PC-9 (cell line): Measurements from ENCODE around the gene PIEZO2. TPM values are rescaled to one million over a fixed set of nuclear protein-coding genes. Genes with fewer than 3 reads are reported as not detected.

ENCODE experiments used
- BruUV-seq: library from RNA; stranded (reverse); fragments of 400-500 nt; replicated peaks from 2 replicates; lab custom pipeline; 2021; lab: Mats Ljungman, UMichigan
- CTCF ChIA-PET: fragments of 300-600 bp; sonication (Branson Sonifier 250); formaldehyde crosslinking; loops from one replicate; lab custom pipeline; 2022; ENCODE audit warnings: antibody characterized with exemption; lab: Charles Lee
- POLR2A ChIA-PET: fragments of 300-600 bp; sonication (Branson Sonifier 250); formaldehyde crosslinking; loops from one replicate; lab custom pipeline; 2022; ENCODE audit warnings: antibody characterized with exemption; ENCODE audit not compliant: unreplicated experiment; lab: Charles Lee
- DNase-seq, 2 experiments: peaks; one replicate each; pipeline versions ENCODE4 v3.0.0 to v3.0.0-alpha.2; 2015 to 2022; ENCODE audit warnings: mixed read lengths in 1 of 2
- H2AFZ ChIP-seq: fragments of 200-600 bp; sonication (generic); 2 replicates; pipeline ENCODE4 v1.8.1; 2017; ENCODE audit warnings: antibody characterized with exemption
- H3F3A ChIP-seq: fragments of 200-600 bp; sonication (generic); 2 replicates; pipeline ENCODE4 v1.8.1; 2017; ENCODE audit warnings: antibody characterized with exemption, mild to moderate bottlenecking, low read depth; ENCODE audit not compliant: insufficient read depth
- H3K27ac ChIP-seq: fragments of 200-600 bp; sonication (generic); 2 replicates; pipeline ENCODE4 v1.6.1; 2016; ENCODE audit warnings: mixed run types
- H3K27me3 ChIP-seq: fragments of 200-600 bp; sonication (generic); 2 replicates; pipeline ENCODE4 v1.6.1; 2016; ENCODE audit warnings: low read depth, mixed run types; ENCODE audit not compliant: insufficient read depth
- H3K36me3 ChIP-seq: fragments of 200-600 bp; sonication (generic); 2 replicates; pipeline ENCODE4 v1.6.1; 2016; ENCODE audit warnings: low read depth, mixed run types
- H3K4me1 ChIP-seq: fragments of 200-600 bp; sonication (generic); replicated peaks from 2 replicates; pipeline ENCODE4 v1.6.1; 2016; ENCODE audit warnings: mixed run types; ENCODE audit not compliant: insufficient read depth
- H3K4me2 ChIP-seq: fragments of 200-600 bp; sonication (generic); 2 replicates; pipeline ENCODE4 v1.6.1; 2017; ENCODE audit warnings: mixed run types
- H3K4me3 ChIP-seq: fragments of 200-600 bp; sonication (generic); 2 replicates; pipeline ENCODE4 v1.6.1; 2016; ENCODE audit warnings: mixed run types
- H3K79me2 ChIP-seq: fragments of 200-600 bp; sonication (generic); 2 replicates; pipeline ENCODE4 v1.6.1; 2017; ENCODE audit warnings: low read depth, mixed run types
- H3K9me2 ChIP-seq: fragments of 200-600 bp; sonication (generic); 2 replicates; pipeline ENCODE4 v1.8.1; 2017; ENCODE audit warnings: mild to moderate bottlenecking; ENCODE audit not compliant: insufficient read depth
- H3K9me3 ChIP-seq: fragments of 200-600 bp; sonication (generic); 2 replicates; pipeline ENCODE4 v1.8.1; 2016; ENCODE audit warnings: low read depth; ENCODE audit not compliant: insufficient read depth
- H4K20me1 ChIP-seq: fragments of 200-600 bp; sonication (generic); 2 replicates; pipeline ENCODE4 v1.8.1; 2017; ENCODE audit not compliant: insufficient read depth
- CTCF ChIP-seq: fragments of 200-600 bp; sonication (generic); conservative IDR thresholded peaks from 2 replicates; pipeline ENCODE4 v1.6.1; 2017; ENCODE audit warnings: mixed run types, antibody characterized with exemption, mild to moderate bottlenecking, moderate library complexity
- EZH2 ChIP-seq: fragments of 200-600 bp; sonication (generic); IDR thresholded peaks from 2 replicates; pipeline ENCODE4 v1.8.0; 2017; ENCODE audit warnings: antibody characterized with exemption, low read depth
- intact Hi-C: fragments of 100-400 bp; cut with micrococcal nuclease; formaldehyde crosslinking; loops from one replicate; pipeline ENCODE4 v1.10.0; 2022; ENCODE audit not compliant: unreplicated experiment
- total RNA-seq: library from RNA; stranded (reverse); gene quantifications from 2 replicates; pipeline ENCODE4 v1.2.3, GENCODE V29; 2021

PIEZO2 gene
- total RNA-seq, 1 experiment from 2014 or later, result not detected

GRCh38 chr18:10927286-10927992 is 221.9 kb downstream of the PIEZO2 start:
- ChIA-PET POLR2A (no interaction called here), CTCF (no interaction called here)
- Histone ChIP-seq H4K20me1 (no peaks in the 10 kb centered on the region), H3F3A (no peaks in the 10 kb centered on the region), H2AFZ (no peak overlapping the region), H3K79me2 (no peaks in the 10 kb centered on the region), H3K4me3 (no peak overlapping the region), H3K4me1 (no peaks in the 10 kb centered on the region), H3K36me3 (no peaks in the 10 kb centered on the region), H3K9me3 (no peaks in the 10 kb centered on the region), H3K27me3 (peaks cover 59% of the 10 kb centered on the region), H3K27ac (no peak overlapping the region), H3K4me2 (no peak overlapping the region), H3K9me2 (no peaks in the 10 kb centered on the region)
- DNase-seq, result no peak
- TF ChIP-seq EZH2 (no peak), CTCF (no peak)
- no TSS peak for BruUV-seq
- intact Hi-C loops, result no loop called here

DNA sequence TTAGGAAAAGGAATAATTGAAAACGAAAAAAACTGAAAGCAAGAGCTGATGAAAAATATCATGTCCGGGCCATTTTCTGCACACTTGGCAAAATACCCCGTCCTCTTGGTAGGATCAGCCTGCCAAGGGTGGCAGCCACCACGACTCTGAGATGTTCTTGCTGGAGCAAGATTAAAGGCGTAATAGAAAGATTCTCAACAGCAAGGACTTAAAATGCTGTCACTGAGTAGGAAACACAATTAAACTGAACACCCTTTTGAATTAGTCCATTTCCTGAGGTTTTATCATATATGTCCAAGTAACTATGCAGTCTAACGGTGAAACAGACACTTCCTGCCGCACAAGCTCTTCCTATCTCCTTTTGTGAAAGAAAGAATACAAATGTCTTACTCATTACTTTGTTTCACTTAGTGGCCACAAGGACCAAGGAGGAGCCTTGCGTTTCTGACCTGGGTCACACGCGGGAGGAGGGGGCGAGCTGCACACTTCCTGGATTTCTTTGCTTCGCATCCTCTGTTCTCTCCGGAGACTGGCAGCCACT is 222.7 kb downstream of the PIEZO2 start:
- H3F3A ChIP-seq, result no peaks in the 10 kb centered on the region
- no peaks in the 10 kb centered on the region for H3K4me1 ChIP-seq
- no peaks in the 10 kb centered on the region for H3K36me3 ChIP-seq
- POLR2A ChIA-PET, result no interaction called here
- no peak for DNase-seq
- H3K4me2 ChIP-seq, result no peak overlapping the region
- peaks cover 59% of the 10 kb centered on the region for H3K27me3 ChIP-seq
- H3K27ac ChIP-seq, result no peak overlapping the region
- BruUV-seq, result no TSS peak
- no peak for TF ChIP-seq EZH2
- TF ChIP-seq CTCF, result no peak
- no peaks in the 10 kb centered on the region for H3K9me3 ChIP-seq
- H4K20me1 ChIP-seq, result no peaks in the 10 kb centered on the region
- H3K9me2 ChIP-seq, result no peaks in the 10 kb centered on the region
- H3K79me2 ChIP-seq, result no peaks in the 10 kb centered on the region
- H3K4me3 ChIP-seq, result no peak overlapping the region
- intact Hi-C loops, result no loop called here
- no peak overlapping the region for H2AFZ ChIP-seq
- CTCF ChIA-PET, result no interaction called here

- DNase-seq, result no peak
- CTCF ChIA-PET, result no interaction called here
- Histone ChIP-seq H3K4me1 (no peaks in the 10 kb centered on the region), H2AFZ (no peak overlapping the region), H3K9me3 (no peaks in the 10 kb centered on the region), H3K27ac (no peak overlapping the region), H3K36me3 (no peaks in the 10 kb centered on the region), H3K9me2 (no peaks in the 10 kb centered on the region), H3K4me2 (no peak overlapping the region), H4K20me1 (no peaks in the 10 kb centered on the region), H3K4me3 (no peak overlapping the region), H3K27me3 (peaks cover 64% of the 10 kb centered on the region), H3K79me2 (no peaks in the 10 kb centered on the region), H3F3A (no peaks in the 10 kb centered on the region)
- no TSS peak for BruUV-seq
- POLR2A ChIA-PET, result no interaction called here
- no peak for TF ChIP-seq CTCF
- TF ChIP-seq EZH2, result no peak
- intact Hi-C loops, result no loop called here
Observed at GRCh38 chr18:10924290-10924689, 225.1 kb downstream of the PIEZO2 start.
